NCI-H510A (cell line): Measurements from ENCODE around the gene ATG13.
"Not testable (repeated sequence)": the region's sequence is repeated elsewhere in the genome, so short reads cannot be mapped to it uniquely, and the experiment has no call there.

Experiments used
- DNase-seq: peaks from one replicate; lab custom pipeline; 2025; lab: John Stamatoyannopoulos, UW

Gene ATG13

DNA sequence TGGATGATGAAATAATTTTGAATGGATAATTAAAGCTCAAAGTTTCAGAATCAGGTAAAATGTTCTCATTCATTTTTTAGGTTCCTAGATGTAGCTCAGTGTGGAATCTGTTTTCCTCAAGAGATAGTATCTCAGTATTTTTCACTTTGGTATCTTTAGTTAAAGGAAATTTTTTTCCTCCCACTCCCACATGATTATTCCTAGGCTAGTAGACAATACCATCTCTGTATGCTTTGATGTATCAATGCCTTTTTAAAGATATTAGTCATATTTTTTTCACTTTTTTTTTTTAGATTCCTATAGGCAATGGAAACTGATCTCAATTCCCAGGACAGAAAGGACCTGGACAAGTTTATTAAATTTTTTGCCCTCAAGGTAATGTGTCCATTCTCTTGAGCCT lies 26.6 kb downstream of the ATG13 start:
- DNase-seq, result no peak

DNA sequence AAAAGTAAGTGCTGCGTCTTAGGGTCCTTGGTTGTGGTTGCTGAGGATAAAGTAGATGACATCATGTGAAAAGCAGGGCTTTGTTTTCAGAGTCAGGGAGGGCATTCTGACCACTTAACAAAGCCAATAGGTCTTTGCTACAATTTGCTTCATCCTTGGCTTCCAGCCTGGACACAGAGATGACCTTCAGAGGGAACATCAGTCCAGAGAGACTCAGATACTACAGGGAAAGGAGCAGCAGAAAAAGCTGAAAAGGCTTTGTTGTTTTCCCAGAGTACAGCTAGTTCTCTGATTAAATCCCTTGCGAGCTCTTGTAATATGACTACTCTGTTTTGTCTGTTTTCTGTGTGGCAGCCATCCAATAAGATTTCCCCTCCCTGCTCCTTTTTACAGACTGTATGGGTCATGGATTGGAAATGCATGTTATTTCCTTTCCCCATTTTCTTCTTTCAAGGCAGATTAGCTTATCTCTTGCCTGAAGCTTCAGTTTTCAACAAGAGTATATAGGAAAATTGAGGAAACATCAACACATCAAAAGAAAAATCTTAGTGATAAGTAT lies 31.9 kb downstream of the ATG13 start:
- DNase-seq, result no peak

DNA sequence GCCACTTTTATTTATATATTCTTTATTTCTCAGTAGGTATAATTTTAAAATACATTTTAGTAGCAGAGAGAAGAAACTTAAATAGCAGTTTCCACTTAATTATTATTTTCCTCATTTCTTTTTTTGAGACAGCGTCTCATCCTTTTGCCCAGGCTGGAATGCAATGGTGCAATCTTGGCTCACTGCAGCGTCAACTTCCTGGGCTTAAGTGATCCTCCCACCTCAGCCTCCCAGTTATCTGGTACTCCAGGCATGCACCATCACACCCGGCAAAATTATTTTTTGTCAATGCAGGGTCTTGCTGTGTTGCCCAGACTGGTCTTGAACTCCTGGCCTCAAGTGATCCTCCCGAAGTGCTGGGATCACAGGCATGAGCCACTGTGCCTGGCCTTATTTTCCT lies 38.3 kb downstream of the ATG13 start:
- DNase-seq, result no peak

DNA sequence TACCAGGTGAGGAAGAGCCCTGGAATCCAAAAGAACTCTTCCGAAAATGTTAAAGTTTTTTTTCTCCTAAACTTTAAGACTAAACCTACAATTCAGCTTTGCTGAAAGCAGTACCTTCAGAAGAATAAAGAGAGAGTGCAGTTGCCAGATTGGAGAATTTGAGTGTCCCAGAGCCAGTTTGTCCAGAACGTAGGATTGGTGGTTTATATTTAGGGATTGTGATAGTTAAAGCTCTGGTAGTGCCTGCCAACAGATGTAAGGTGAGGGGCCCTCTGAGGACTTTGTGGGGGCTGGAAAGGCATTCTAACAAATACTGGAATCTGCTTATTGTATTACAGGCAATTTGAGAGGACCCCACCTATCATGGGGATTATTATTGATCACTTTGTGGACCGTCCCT lies 39.8 kb downstream of the ATG13 start:
- DNase-seq, result no peak

DNA sequence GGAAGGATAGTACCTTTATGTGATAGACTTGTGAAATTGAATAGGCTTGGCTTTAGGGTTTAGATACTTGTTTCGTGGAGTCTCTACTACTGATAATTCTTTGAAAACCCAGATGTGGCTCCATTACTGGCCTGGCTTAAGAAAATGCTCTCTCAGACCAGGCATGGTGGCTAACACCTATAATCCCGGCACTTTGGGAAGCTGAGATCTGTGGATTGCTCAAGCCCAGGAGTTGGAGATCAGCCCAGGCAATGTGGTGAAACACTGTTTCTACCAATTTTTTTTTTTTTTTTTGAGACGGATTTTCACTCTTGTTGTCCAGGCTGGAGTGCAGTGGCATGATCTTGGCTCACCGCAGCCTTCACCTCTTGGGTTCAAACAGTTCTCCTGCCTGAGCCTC lies 40.9 kb downstream of the ATG13 start:
- no peak for DNase-seq

DNA sequence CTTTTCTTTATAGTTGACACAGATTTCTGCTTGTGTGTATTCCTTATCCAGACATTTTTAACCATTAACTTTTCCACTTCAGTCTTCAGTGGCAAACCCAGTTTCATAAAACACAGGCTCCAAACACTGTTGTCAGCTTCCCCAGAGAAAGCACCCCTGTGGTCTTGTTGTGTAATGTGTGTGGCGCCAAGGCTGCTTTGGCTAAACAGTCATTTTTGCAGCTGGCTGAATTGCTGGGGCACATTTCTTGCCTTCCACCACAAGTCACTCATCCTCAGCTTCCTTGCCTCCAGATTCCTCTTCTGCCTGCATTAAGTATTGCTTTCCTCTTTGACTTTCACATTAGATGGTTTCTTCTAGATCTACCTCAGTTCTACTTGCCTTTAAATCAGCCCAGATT lies 42.6 kb downstream of the ATG13 start:
- DNase-seq, result no peak

DNA sequence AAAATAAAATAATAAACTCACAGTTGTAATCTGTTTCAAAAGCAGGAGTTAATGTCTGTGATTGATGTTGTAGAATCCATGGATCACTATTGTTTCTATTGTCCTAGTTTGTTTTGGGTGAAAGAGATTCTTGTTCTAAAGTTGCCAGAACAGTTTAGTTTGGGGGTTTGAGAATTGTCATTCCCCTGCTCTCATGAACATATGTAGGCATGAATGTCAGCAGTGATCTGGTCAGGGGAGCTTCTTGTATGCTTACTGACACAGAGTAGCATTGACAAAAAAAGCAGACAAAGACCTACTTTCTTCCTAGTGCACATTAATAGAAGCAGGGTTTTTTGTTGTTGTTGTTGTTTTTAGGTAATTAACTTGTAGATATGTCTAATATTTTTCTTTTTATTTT lies 44.5 kb downstream of the ATG13 start:
- DNase-seq, result no peak

DNA sequence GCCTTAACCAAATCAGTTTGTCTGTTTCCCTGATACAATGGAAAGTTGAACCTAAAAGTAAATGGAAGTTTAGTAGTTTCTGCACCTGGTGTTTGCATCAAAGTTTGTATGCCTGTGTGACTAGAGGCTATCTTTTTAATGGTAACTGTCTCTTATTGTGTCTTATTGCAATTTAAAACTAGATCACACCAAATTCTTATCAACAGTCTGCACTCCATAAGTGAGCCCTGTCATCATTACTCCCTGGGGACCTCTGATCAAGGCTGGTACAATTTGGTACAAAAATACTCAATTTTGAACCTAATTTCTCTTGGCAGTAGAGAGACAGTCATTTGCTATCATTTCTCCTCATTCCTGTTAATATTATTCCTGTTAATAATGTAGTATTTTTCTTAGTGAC lies 45.0 kb downstream of the ATG13 start:
- no peak for DNase-seq

DNA sequence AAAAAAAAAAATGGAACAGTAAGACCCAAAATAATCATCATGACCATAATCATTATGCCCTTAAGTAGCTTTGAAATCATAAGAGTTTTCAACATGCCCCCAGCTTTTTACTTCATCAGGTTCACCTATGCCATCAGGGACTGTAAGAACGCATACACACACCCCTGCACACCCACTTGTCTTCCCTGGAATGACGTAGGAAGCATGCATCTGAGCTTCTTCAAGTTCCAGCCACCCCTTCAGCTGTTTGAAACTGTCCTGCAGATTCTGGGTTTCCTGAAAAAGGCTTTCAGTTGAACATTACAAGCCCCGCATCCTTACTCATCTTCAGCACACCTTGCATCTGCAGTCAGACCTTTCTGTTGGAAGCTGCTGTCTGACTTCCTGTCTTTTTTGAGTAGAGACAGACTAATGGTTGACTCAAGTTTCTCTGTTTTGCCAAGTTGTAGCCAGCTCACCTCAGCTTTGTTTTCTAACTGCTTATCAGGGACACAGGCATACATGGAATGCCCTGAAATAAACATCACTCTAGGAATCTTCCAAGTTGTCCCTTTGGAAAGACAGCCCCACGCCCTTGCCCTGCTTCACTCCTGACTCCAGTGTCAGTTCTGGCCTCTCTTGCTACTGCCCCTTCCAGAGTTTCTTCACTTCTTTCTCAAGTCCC lies 46.1 kb downstream of the ATG13 start:
- DNase-seq, result no peak

DNA sequence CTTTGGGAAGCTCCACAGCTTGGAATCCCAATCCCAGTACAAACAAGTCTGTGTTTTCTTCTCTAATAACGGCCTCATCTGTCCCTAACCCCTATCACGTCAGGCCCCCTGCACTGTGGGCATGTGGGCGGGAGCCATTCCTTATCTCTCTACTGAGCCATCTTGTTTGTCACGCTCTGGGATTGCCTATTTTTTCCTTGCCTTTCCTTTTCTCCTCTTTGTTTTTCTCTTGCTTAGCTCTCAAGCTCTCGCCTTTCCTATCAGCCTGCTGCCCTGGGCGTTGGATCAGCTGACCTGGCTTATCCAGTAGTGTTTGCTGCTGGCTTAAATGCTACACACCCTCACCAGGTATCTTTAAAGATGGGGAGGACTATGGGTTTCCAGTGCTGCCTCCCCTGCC lies 47.3 kb downstream of the ATG13 start:
- DNase-seq, result no peak

DNA sequence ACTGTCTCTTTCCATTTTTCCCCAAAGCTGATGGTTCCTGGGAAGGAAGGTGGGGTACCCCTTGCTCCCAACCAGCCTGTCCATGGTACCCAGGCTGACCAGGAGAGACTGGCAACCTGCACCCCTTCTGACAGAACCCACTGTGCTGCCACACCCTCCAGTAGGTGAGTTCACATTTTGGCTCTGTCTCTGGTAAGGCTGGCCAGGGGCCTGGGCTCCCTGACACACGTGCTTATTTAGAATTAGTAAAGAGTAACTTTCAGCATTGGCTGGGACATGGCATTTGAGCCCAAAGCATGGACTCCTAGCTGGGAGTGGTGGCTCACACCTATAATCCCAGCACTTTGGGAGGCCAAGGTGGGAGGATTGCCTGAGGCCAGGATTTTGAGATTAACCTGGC lies 48.0 kb downstream of the ATG13 start:
- no peak for DNase-seq

DNA sequence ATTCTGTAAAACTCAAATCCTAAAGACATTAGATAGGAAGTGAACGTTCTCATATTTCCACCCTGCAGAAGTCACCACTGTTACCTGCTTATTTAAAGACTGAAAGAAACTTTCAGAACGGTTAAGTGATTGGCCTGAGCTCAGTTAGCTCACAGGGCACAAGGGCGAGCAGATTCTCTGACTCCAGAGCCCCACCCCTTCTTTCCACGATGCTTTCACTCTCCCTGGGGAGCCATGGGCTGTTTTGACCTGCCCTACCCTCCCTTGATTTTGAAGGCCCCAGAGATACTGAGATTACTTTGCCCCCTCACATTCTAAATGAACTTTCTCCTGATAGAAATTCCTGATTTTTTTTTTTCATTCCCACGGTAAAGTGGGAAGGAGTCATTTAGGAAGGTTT lies 49.2 kb downstream of the ATG13 start:
- no peak for DNase-seq

DNA sequence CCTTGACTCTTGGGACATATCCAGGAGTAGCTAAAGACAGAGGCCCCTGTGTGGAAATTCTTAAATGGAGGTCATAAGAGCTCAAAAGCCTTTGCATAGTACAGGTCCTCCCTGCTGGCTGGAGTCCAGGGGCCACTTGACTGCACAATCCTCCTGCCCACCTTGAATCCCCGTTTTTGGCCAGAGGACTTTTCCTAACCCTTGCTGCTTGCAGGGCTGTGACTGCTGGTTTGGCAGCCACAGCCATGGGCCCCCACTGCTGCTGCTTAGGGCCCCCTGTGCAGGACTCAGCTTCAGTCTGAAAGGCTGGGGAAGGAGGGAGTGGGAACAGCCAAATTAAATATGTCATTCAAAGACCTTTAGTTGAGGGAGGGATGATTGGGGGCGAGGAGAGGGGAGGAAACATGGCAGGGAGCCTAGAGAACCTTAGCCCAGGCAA lies 49.7 kb downstream of the ATG13 start:
- no peak for DNase-seq

DNA sequence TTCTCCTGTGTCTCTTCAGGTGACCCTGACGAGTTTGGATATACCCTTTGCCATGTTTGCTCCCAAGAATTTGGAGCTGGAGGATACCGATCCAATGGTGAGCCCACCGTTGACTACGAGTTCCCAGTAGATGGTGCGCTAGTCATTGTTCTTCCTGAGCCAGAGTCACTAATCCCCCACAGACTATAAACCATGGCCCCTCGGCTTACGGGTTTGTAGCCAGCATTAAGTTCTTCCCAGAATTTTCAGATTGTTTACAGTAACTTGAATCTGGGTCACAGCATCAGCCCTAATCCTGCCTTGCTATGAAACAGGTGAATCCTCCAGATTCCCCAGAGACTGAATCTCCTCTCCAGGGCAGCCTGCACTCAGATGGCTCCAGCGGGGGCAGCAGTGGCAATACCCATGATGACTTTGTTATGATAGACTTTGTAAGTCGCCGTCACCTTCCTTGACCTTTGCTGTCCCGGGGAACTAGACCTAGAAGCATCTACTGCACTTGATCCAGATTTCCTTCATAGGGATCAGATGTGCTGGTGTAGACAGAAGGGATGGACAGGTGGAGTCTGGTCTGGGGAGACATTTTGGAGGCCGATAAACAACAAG lies 51.2 kb downstream of the ATG13 start:
- no peak for DNase-seq

DNA sequence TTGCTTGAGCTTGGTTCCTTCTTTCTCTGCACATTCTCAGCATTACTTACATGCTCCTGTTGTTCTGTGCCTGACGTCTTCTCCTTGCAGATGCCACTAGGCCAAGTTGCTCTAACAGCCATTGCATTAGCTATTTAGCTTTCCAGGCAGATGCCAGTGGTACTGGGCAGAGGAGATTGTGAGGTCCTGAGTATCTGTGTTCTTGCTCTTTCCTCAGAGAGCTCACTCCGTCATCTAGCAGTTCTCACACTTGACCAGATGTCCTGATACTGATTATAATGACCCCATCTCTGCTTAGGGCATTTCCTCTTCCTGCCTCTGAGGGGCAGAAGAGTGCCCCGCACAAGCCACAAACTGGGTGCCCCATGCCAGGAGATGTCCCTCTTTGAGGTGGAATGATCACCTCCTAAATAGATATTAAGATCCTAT lies 52.4 kb downstream of the ATG13 start:
- no peak for DNase-seq

DNA sequence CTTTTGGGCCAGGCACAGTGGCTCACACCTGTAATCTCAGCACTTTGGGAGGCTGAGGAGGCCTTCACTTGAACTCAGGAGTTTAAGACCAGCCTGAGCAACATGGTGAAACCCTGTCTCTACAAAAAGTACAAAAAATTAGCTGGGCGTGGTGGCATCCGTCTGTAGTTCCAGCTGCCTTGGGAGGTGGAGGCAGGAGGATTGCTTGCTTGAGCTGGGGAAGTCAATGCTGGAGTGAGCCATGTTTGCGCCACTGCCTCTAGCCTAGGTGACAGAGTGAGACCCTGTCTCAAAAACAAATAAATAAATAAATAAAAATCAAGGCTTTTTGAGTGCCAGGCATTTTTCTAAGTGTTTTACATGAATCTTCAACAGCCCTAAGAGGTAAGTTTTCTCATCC lies 53.2 kb downstream of the ATG13 start:
- DNase-seq, result not testable (repeated sequence)

DNA sequence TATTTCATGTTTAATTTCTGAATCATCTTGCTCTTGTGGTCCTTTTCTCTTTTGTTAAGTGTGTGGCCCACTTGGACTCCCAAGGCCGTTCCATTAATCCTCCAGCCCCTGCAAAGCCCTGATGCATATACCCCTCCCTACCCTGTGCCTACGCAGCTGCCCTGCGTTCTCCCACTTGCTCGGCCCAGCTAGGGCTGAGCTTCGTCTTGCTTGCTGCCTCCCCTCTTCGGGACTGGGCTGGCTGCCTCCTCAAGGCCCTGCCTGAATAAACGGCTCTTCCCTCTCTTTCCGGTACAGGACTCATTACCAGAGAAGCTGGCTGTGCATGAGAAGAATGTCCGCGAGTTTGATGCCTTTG lies 54.6 kb downstream of the ATG13 start:
- DNase-seq, result no peak

DNA sequence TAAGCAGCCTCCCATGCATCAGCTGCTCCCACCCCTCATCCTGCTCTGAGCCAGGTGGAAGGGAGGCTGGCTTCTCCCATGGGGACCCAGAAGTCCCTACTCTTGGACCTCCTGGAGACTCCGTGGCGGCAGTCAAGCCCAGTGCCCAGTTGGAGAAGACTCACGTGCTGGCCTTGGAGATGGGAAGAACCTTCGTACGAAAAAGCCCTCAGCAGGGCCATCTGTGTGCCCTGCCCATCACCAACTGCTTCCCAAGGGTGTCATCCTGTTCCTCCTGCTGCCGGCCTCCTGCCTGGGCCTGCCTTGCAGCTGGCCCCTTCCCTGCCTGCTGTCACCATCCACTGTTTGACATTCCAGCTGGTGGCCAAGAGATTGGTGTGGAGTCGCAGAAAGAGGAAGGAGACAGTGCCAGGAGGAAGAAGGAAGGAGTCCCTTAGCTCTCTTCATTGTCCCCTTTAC lies 55.1 kb downstream of the ATG13 start:
- no peak for DNase-seq

DNA sequence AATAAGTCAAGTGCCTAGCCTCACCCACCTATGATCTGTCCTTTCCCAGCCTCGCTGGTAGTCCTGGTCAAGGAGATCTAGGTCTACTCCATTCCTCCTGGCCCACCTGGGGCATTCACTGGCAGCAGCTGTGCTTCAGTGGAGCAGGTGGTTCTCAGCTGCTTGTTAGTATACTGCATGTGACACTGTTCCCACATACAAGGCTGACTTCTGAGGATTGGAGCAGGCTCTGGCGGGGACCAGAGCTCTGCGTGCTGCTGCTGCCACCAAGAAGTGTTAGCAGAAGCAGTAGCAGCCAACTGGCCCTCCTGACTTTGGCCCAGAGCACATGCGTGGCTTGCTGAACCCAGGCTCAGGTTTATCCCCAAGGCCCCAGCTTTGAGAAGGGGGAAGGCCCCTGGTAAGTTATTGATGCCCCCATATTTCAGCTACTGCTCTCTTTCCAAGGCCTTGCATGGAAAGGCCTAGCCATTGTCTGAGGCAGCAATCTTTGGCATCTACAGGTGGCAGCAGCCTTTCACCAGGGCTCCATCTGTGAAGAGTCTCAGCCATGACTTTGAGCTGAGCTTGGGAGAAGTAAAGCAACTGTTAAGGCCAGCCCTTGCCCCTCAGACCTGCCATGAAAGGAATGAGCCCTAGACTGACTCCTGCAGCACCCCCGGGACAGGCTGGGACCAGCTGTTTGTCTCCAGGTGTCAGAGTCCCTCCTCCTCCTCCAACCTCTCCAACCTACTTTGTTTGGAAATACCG lies 56.5 kb downstream of the ATG13 start:
- DNase-seq, result no peak

DNA sequence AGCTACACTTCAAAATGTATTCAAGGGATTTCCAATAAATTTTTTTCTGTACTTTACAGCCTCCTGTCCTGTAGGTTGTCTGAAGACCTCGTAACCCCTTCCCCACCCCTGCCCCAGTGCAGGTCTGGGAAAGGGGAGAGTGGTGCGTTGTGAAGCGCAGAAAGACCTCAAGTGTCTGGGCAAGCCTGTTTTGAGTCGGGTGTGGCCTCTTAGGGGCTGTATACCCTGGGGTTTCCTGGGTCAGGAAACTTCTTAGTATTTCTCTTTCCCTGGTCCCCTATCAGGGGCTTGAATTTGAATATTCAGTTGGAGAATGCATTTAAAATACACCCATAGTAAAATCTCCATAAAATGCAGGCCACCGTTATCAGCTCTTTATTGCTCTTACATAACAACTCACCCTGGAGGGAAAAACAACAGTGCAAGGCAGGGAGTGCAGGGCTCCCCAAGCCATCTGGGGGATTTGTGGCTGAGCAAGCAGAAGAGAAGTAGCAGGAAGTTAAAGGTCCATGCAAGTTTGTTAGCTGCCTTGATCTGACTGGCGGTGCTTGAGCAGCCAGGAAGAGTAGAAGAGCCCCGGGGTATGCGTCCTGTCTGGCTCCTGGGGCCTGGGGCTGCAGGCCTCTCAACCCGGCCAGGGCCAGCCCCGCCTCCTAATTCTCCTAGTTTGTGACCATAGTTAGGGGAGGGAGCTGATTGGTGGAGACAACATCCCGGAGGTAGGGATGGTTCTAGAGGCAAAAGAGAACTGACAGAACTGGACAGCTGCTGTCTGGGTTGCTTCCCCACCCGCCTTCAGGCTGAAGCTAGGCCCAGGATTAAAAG lies 57.3 kb downstream of the ATG13 start:
- DNase-seq, result no peak

DNA sequence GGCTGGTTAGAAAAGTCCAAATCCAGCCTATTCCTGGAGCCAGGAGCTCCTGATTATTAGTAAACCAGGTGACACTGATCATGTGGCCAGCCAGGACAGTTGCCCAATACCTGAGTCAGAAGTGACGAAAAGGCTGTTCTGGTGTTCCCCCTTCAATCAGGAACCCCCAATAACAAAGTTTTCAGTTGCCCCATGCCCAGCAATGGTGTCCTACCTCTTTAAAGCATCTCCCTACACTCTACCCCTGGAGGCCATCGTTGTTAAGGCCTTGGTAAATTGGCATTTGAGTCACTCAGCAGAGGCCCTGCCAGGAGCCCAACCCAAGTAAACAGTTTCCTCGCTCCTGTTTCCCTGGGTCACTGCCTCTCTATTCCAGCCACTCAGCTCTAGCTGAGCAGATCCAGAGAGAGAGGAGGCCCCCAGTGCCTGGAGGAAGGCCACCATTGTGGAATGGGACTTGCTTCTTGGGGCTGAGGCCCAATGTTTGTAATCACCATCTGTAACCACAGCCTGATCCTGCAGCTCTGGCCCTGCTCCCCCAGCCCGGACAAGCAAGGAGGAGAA lies 58.0 kb downstream of the ATG13 start:
- DNase-seq, result no peak

DNA sequence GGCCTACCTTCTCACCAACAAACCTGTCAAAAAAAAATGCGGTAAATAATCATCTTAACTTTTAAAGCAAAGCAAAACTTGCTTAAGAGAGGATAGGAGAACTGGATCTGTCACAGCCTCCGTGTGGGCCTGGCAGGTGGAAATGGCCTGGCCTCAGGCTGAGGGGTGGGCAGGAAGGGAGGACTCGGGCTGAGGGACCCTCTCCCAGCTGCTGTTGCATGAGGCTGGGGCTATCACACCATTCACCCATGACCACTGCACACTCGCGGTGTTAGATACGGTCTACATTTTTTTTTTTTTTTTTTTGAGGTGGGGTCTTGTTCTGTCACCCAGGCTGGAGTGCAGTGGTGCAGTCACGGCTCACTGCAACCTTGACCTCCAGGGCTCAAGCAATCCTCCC lies 58.6 kb downstream of the ATG13 start:
- no peak for DNase-seq
